H9 (cell line): ENCODE data around the gene CROCC2. TPM values are rescaled to one million over a fixed set of nuclear protein-coding genes. Genes with fewer than 3 reads are reported as not detected.

Experiments
- DNase-seq: peaks from one replicate; pipeline ENCODE4 v3.0.0-alpha.2; 2017
- H2AFZ ChIP-seq: one replicate; pipeline ENCODE4 v1.6.1; 2013; ENCODE audit warnings: mild to moderate bottlenecking, low read length, control low read depth, moderate library complexity
- H2AK5ac ChIP-seq: 2 replicates; pipeline ENCODE4 v1.6.1; 2013; ENCODE audit warnings: low read length, control low read depth, mixed read lengths; ENCODE audit not compliant: insufficient read length
- H2BK120ac ChIP-seq: one replicate; pipeline ENCODE4 v1.6.1; 2013; ENCODE audit warnings: low read depth, mild to moderate bottlenecking, low read length, control low read depth, inconsistent platforms; ENCODE audit not compliant: poor library complexity, severe bottlenecking
- H2BK12ac ChIP-seq: 2 replicates; pipeline ENCODE4 v1.6.1; 2013; ENCODE audit warnings: low read length, control low read depth, mixed read lengths, low read depth; ENCODE audit not compliant: insufficient read length
- H2BK15ac ChIP-seq: 2 replicates; pipeline ENCODE4 v1.6.1; 2013; ENCODE audit warnings: low read depth, low read length, control low read depth
- H2BK20ac ChIP-seq: one replicate; pipeline ENCODE4 v1.6.1; 2013; ENCODE audit warnings: low read depth, mild to moderate bottlenecking, low read length, control low read depth, inconsistent platforms; ENCODE audit not compliant: poor library complexity, severe bottlenecking
- H2BK5ac ChIP-seq: 2 replicates; pipeline ENCODE4 v1.6.1; 2013; ENCODE audit warnings: low read length, control low read depth, mixed read lengths; ENCODE audit not compliant: insufficient read length
- H3K14ac ChIP-seq: 2 replicates; pipeline ENCODE4 v1.6.1; 2013; ENCODE audit warnings: low read length, control low read depth; ENCODE audit not compliant: insufficient read depth
- H3K18ac ChIP-seq: 2 replicates; pipeline ENCODE4 v1.6.1; 2013; ENCODE audit warnings: low read depth, mild to moderate bottlenecking, mixed read lengths, low read length, control low read depth; ENCODE audit not compliant: insufficient read length
- H3K23ac ChIP-seq: 2 replicates; pipeline ENCODE4 v1.6.1; 2013; ENCODE audit warnings: low read length, control low read depth, mixed read lengths, low read depth; ENCODE audit not compliant: insufficient read length
- H3K23me2 ChIP-seq: 2 replicates; pipeline ENCODE4 v1.6.1; 2013; ENCODE audit warnings: low read depth, mild to moderate bottlenecking, mixed read lengths, low read length, control low read depth; ENCODE audit not compliant: insufficient read length, poor library complexity, severe bottlenecking
- H3K27ac ChIP-seq: 2 replicates; pipeline ENCODE4 v1.5.1; 2013; ENCODE audit warnings: low read length, control low read depth, mixed read lengths, low read depth; ENCODE audit not compliant: insufficient read length
- H3K27me3 ChIP-seq: 2 replicates; pipeline ENCODE4 v1.6.1; 2013; ENCODE audit warnings: low read length, control low read depth, inconsistent platforms; ENCODE audit not compliant: insufficient read depth
- H3K4ac ChIP-seq: 2 replicates; pipeline ENCODE4 v1.6.1; 2013; ENCODE audit warnings: low read depth, mild to moderate bottlenecking, control low read depth, inconsistent platforms, low read length, moderate library complexity
- H3K4me1 ChIP-seq: 2 replicates; pipeline ENCODE4 v1.6.1; 2013; ENCODE audit warnings: low read length, control low read depth, inconsistent platforms; ENCODE audit not compliant: insufficient read depth
- H3K4me2 ChIP-seq: 2 replicates; pipeline ENCODE4 v1.6.1; 2013; ENCODE audit warnings: low read length, control low read depth, mixed read lengths; ENCODE audit not compliant: insufficient read length, insufficient read depth
- H3K56ac ChIP-seq: 2 replicates; pipeline ENCODE4 v1.6.1; 2013; ENCODE audit warnings: low read depth, mild to moderate bottlenecking, mixed read lengths, low read length, control low read depth; ENCODE audit not compliant: insufficient read length
- H3K79me1 ChIP-seq: 2 replicates; pipeline ENCODE4 v1.6.1; 2013; ENCODE audit warnings: low read depth, mild to moderate bottlenecking, moderate library complexity, low read length, control low read depth, inconsistent platforms; ENCODE audit not compliant: insufficient read depth, poor library complexity, severe bottlenecking
- H3K79me2 ChIP-seq: 2 replicates; pipeline ENCODE4 v1.6.1; 2013; ENCODE audit warnings: low read length, control low read depth, inconsistent platforms; ENCODE audit not compliant: insufficient read depth
- H3K9ac ChIP-seq: 2 replicates; pipeline ENCODE4 v1.6.1; 2013; ENCODE audit warnings: low read length, control low read depth, mixed read lengths; ENCODE audit not compliant: insufficient read length; ENCODE audit errors: extremely low read depth
- H3K9me3 ChIP-seq: one replicate; pipeline ENCODE4 v1.6.1; 2013; ENCODE audit warnings: low read depth, low read length, inconsistent platforms; ENCODE audit not compliant: control insufficient read depth
- H3T11ph ChIP-seq: one replicate; pipeline ENCODE4 v1.6.1; 2013; ENCODE audit warnings: mild to moderate bottlenecking, low read length, control low read depth, inconsistent platforms
- H4K20me1 ChIP-seq: one replicate; pipeline ENCODE4 v1.6.1; 2013; ENCODE audit not compliant: control insufficient read depth, insufficient read length, insufficient read depth
- H4K5ac ChIP-seq: 2 replicates; pipeline ENCODE4 v1.6.1; 2013; ENCODE audit warnings: low read depth, mild to moderate bottlenecking, mixed read lengths, low read length, control low read depth; ENCODE audit not compliant: insufficient read length
- H4K8ac ChIP-seq: replicated peaks from 2 replicates; pipeline ENCODE4 v1.6.1; 2013; ENCODE audit warnings: low read length, control low read depth, mixed read lengths, low read depth; ENCODE audit not compliant: insufficient read length
- H4K91ac ChIP-seq: 2 replicates; pipeline ENCODE4 v1.6.1; 2013; ENCODE audit warnings: low read depth, mild to moderate bottlenecking, moderate library complexity, mixed read lengths, low read length, control low read depth; ENCODE audit not compliant: insufficient read length
- H3K27ac Mint-ChIP-seq, 3 experiments: 2 replicates in 2 of 3; 3 replicates in 1 of 3; pipeline ENCODE4 v1.8.0; 2020 to 2021; ENCODE audit warnings: mixed read lengths in 3 of 3, mild to moderate bottlenecking in 1 of 3, moderate library complexity in 1 of 3
- H3K27me3 Mint-ChIP-seq: 2 replicates; pipeline ENCODE4 v1.8.0; 2021; ENCODE audit warnings: low read depth, mild to moderate bottlenecking, moderate library complexity, mixed read lengths
- H3K36me3 Mint-ChIP-seq, 3 experiments: 2 replicates in 2 of 3; 3 replicates in 1 of 3; pipeline ENCODE4 v1.8.0; 2020 to 2021; ENCODE audit warnings: low read depth in 3 of 3, mixed read lengths in 3 of 3; ENCODE audit not compliant: insufficient read depth in 1 of 3
- H3K4me1 Mint-ChIP-seq, 2 experiments: 2 replicates each; pipeline ENCODE4 v1.8.0; 2020; ENCODE audit warnings: mixed read lengths in 2 of 2
- H3K4me3 Mint-ChIP-seq, 2 experiments: 2 replicates in 1 of 2; 3 replicates in 1 of 2; pipeline ENCODE4 v1.8.0; 2020 to 2021; ENCODE audit warnings: mild to moderate bottlenecking in 2 of 2, mixed read lengths in 2 of 2, moderate library complexity in 1 of 2
- H3K9me3 Mint-ChIP-seq, 2 experiments: 2 replicates in 1 of 2; 3 replicates in 1 of 2; pipeline ENCODE4 v1.8.0; 2020; ENCODE audit warnings: mild to moderate bottlenecking in 2 of 2, mixed read lengths in 2 of 2, moderate library complexity in 1 of 2
- CTCF ChIP-seq: fragments of 200-600 bp; sonication (generic); conservative IDR thresholded peaks from 3 replicates; pipeline ENCODE4 v1.8.0; 2021; ENCODE audit warnings: antibody characterized with exemption, mild to moderate bottlenecking
- WGBS: extraction: QIAGEN DNeasy Blood & Tissue Kit; methylation state at CpG from one replicate; pipeline ENCODE4 v1.1.7; 2013; ENCODE audit warnings: missing lambda C conversion rate, low lambda C conversion rate, mixed read lengths; ENCODE audit not compliant: insufficient read length; ENCODE audit errors: extremely low coverage; 5-methylcytosine and 5-hydroxymethylcytosine counted together
- total RNA-seq: library from RNA; stranded (reverse); gene quantifications from 2 replicates; pipeline ENCODE4 v1.2.1, GENCODE V29; 2021

Gene CROCC2
- total RNA-seq, 1 experiment from 2014 or later = not detected

DNA sequence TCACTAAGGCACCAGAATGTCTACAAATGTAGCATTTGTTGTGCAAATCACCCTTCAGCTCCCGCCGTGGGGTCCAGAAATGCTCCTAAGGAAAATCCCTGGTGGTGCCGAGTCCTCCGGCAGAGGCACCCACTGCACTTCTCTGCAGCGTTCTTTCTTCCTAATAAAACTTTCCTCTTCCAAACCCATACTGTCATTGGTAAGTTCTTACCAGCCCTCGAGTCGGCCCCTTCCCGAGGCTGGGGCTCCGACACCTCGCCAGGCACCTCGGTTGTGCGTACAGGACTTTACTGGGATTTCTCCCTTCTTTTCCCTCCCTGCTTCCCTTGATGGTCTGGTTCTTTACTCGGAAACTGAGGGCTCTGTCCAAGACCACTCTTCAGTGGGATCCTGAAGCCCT lies 47.8 kb upstream of the CROCC2 start:
- H3K27ac Mint-ChIP-seq = no peak overlapping the region

More for the DNA sequence above, 47.8 kb upstream of the CROCC2 start:
- DNase-seq = no peak
- no peak overlapping the region for H2BK15ac ChIP-seq
- no peaks in the 10 kb centered on the region for H3K23me2 ChIP-seq
- H3K9me3 Mint-ChIP-seq = peaks cover 0 to 5% of the 10 kb centered on the region in 2 experiments; a peak in 2 of 5 replicates
- H3K9ac ChIP-seq = no peak overlapping the region
- H3K4me1 Mint-ChIP-seq = 0 out of 4 replicates have a peak, but pooled peaks cover 0 to 6% of the 10 kb centered on the region in 2 experiments
- no peak overlapping the region for H3T11ph ChIP-seq
- no peaks in the 10 kb centered on the region; a peak in 2 of 7 replicates for H3K36me3 Mint-ChIP-seq
- H4K20me1 ChIP-seq = no peaks in the 10 kb centered on the region
- H4K5ac ChIP-seq = no peak overlapping the region
- H3K14ac ChIP-seq = no peak overlapping the region
- no peak overlapping the region for H3K23ac ChIP-seq
- H2BK12ac ChIP-seq = no peak overlapping the region
- H3K9me3 ChIP-seq = no peaks in the 10 kb centered on the region
- H2AK5ac ChIP-seq = no peak overlapping the region
- no peaks in the 10 kb centered on the region for H3K27me3 ChIP-seq
- no peak overlapping the region for H3K4ac ChIP-seq
- H2BK20ac ChIP-seq = no peak overlapping the region
- no peaks in the 10 kb centered on the region for H3K79me1 ChIP-seq
- no peak overlapping the region for H4K8ac ChIP-seq
- H3K4me1 ChIP-seq = no peaks in the 10 kb centered on the region
- no peak overlapping the region for H4K91ac ChIP-seq
- no peak overlapping the region for H2BK120ac ChIP-seq
- no peak for TF ChIP-seq CTCF
- H3K4me3 Mint-ChIP-seq = no peak overlapping the region
- H3K4me2 ChIP-seq = no peak overlapping the region
- no peak overlapping the region for H2BK5ac ChIP-seq
- H2AFZ ChIP-seq = no peak overlapping the region
- no peak overlapping the region for H3K27ac ChIP-seq
- no peak overlapping the region for H3K56ac ChIP-seq
- no peak overlapping the region for H3K18ac ChIP-seq
- no peaks in the 10 kb centered on the region; the same call in none of the 2 replicates for H3K27me3 Mint-ChIP-seq
- WGBS = no CpG with 5 or more reads among the region's 13 CpGs
- H3K79me2 ChIP-seq = no peaks in the 10 kb centered on the region
